Calu3 (cell line): ENCODE measurements around the gene KLF2. TPM values are rescaled to one million over a fixed set of nuclear protein-coding genes. Genes with fewer than 3 reads are reported as not detected.
"Not testable (repeated sequence)": the region's sequence is repeated elsewhere in the genome, so short reads cannot be mapped to it uniquely, and the experiment has no call there.

Source experiments
- BruUV-seq: library from RNA; stranded (reverse); fragments of 400-500 nt; replicated peaks from 2 replicates; lab custom pipeline; 2021; lab: Mats Ljungman, UMichigan
- CTCF ChIA-PET: fragments of 300-600 bp; sonication (Branson Sonifier 250); formaldehyde crosslinking; loops from one replicate; lab custom pipeline; 2022; ENCODE audit warnings: antibody characterized with exemption; lab: Charles Lee
- DNase-seq: peaks from one replicate; pipeline ENCODE4 v3.0.0; 2022
- H3K27ac Mint-ChIP-seq: one replicate; pipeline ENCODE4 v1.8.0; 2022; ENCODE audit warnings: mixed read lengths; ENCODE audit not compliant: unreplicated experiment
- H3K27me3 Mint-ChIP-seq: one replicate; pipeline ENCODE4 v1.8.0; 2022; ENCODE audit warnings: mixed read lengths; ENCODE audit not compliant: unreplicated experiment
- H3K36me3 Mint-ChIP-seq: one replicate; pipeline ENCODE4 v1.8.0; 2022; ENCODE audit warnings: mild to moderate bottlenecking, moderate library complexity, mixed read lengths; ENCODE audit not compliant: insufficient read depth, unreplicated experiment
- H3K4me1 Mint-ChIP-seq: one replicate; pipeline ENCODE4 v1.8.0; 2022; ENCODE audit warnings: mild to moderate bottlenecking, low read depth, mixed read lengths; ENCODE audit not compliant: unreplicated experiment
- H3K4me3 Mint-ChIP-seq: one replicate; pipeline ENCODE4 v1.8.0; 2022; ENCODE audit warnings: mild to moderate bottlenecking, low read depth, moderate library complexity, mixed read lengths; ENCODE audit not compliant: unreplicated experiment
- H3K9me3 Mint-ChIP-seq: one replicate; pipeline ENCODE4 v1.8.0; 2022; ENCODE audit warnings: low read depth, mixed read lengths; ENCODE audit not compliant: unreplicated experiment
- intact Hi-C: fragments of 100-400 bp; cut with micrococcal nuclease; formaldehyde crosslinking; loops from one replicate; pipeline ENCODE4 v1.10.0; 2022; ENCODE audit not compliant: unreplicated experiment
- total RNA-seq: library from RNA; stranded (reverse); gene quantifications from 2 replicates; pipeline ENCODE4 v1.2.3, GENCODE V29; 2022
- TF ChIP-seq, protein P1 (sequence below): fragments of 200-600 bp; IDR thresholded peaks from one replicate; pipeline ENCODE4 v1.8.0; 2022; ENCODE audit warnings: antibody characterized with exemption; ENCODE audit not compliant: unreplicated experiment

Gene KLF2
- total RNA-seq, 1 experiment from 2014 or later, result 2.5 TPM

DNA sequence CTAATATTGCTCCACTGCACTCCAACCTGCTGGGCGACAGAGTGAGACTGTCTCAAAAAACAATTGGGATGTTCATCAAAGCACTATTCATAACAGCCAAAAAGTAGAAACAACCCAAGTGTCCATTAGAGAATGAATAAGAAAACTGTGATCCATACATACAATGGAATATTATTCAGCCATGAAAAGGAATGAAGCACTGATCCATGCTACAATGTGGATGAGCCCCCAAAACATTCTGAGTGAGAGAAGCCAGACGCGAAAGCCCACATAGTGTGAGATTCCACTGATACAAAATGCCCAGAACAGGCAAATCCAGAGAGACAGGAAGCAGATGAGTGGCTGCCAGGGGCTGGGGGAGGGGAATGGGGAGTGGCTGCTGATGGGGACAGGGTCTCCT, 16.0 kb downstream of the KLF2 start:
- TF ChIP-seq, protein P1, sequence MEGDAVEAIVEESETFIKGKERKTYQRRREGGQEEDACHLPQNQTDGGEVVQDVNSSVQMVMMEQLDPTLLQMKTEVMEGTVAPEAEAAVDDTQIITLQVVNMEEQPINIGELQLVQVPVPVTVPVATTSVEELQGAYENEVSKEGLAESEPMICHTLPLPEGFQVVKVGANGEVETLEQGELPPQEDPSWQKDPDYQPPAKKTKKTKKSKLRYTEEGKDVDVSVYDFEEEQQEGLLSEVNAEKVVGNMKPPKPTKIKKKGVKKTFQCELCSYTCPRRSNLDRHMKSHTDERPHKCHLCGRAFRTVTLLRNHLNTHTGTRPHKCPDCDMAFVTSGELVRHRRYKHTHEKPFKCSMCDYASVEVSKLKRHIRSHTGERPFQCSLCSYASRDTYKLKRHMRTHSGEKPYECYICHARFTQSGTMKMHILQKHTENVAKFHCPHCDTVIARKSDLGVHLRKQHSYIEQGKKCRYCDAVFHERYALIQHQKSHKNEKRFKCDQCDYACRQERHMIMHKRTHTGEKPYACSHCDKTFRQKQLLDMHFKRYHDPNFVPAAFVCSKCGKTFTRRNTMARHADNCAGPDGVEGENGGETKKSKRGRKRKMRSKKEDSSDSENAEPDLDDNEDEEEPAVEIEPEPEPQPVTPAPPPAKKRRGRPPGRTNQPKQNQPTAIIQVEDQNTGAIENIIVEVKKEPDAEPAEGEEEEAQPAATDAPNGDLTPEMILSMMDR, result no peak
- H3K4me3 Mint-ChIP-seq, result no peak overlapping the region
- no peak for DNase-seq
- no peaks in the 10 kb centered on the region for H3K36me3 Mint-ChIP-seq
- no peaks in the 10 kb centered on the region for H3K27me3 Mint-ChIP-seq
- intact Hi-C loops, result no loop called here
- H3K4me1 Mint-ChIP-seq, result peaks cover 8% of the 10 kb centered on the region
- H3K9me3 Mint-ChIP-seq, result no peaks in the 10 kb centered on the region
- CTCF ChIA-PET, result no interaction called here
- no TSS peak for BruUV-seq
- H3K27ac Mint-ChIP-seq, result no peak overlapping the region

DNA sequence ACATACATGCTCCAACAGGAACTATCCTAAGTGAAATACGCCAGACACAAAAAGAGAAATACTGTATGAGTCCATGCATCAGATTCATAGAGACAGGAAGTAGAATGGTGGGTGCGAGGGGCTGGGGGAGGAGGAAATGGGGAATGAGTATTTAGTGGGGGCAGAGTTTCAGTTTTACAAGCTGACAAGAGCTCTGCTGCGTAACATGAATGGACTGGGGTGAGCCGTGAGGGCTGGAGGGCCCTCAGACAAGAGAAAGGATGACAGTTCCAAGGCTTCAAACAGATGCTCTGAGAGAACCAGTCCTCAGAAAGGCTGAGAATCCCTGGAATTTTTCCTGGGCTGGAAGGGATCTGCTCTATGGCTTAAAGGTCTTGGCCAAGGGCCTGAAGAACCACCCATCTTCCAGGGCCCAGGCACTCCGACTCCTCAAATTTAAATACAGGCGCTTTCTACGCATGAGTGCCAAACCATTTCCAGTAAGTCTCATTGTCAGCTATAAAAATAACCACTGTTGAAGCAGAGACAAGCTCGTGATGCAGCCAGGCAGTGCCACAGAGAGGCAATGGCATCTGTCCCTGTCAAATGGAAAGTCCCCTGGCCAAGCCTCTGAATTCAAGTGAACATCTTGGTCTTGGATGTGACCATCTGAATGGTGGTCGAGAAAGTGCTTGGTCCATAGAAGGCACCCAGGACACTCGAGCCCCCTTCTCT, 17.5 kb downstream of the KLF2 start:
- intact Hi-C loops, result no loop called here
- H3K36me3 Mint-ChIP-seq, result no peaks in the 10 kb centered on the region
- TF ChIP-seq, protein P1, result no peak
- H3K4me1 Mint-ChIP-seq, result peaks cover 8% of the 10 kb centered on the region
- H3K27ac Mint-ChIP-seq, result no peak overlapping the region
- H3K4me3 Mint-ChIP-seq, result no peak overlapping the region
- no peaks in the 10 kb centered on the region for H3K9me3 Mint-ChIP-seq
- no peak for DNase-seq
- no TSS peak for BruUV-seq
- no peaks in the 10 kb centered on the region for H3K27me3 Mint-ChIP-seq
- CTCF ChIA-PET, result interaction anchor here (0.5 kb wide), 1 partner anchor 1425 kb away, joined by 5 read pairs; no protein-coding TSS in a partner anchor

GRCh38 chr19:16343156-16343555, 18.5 kb downstream of the KLF2 start:
- DNase-seq, result no peak
- intact Hi-C loops, result no loop called here
- BruUV-seq, result no TSS peak
- TF ChIP-seq, protein P1, result no peak
- Mint-ChIP-seq H3K4me3 (no peak overlapping the region), H3K36me3 (no peaks in the 10 kb centered on the region), H3K27ac (no peak overlapping the region), H3K9me3 (no peaks in the 10 kb centered on the region), H3K4me1 (peaks cover 8% of the 10 kb centered on the region), H3K27me3 (no peaks in the 10 kb centered on the region)
- CTCF ChIA-PET, result no interaction called here

GRCh38 chr19:16345457-16345856, 20.8 kb downstream of the KLF2 start:
- TF ChIP-seq, protein P1, result no peak
- H3K27me3 Mint-ChIP-seq, result no peaks in the 10 kb centered on the region
- intact Hi-C loops, result no loop called here
- no peak for DNase-seq
- no peak overlapping the region for H3K27ac Mint-ChIP-seq
- CTCF ChIA-PET, result no interaction called here
- H3K4me1 Mint-ChIP-seq, result no peaks in the 10 kb centered on the region
- no TSS peak for BruUV-seq
- no peaks in the 10 kb centered on the region for H3K36me3 Mint-ChIP-seq
- no peak overlapping the region for H3K4me3 Mint-ChIP-seq
- H3K9me3 Mint-ChIP-seq, result no peaks in the 10 kb centered on the region

DNA sequence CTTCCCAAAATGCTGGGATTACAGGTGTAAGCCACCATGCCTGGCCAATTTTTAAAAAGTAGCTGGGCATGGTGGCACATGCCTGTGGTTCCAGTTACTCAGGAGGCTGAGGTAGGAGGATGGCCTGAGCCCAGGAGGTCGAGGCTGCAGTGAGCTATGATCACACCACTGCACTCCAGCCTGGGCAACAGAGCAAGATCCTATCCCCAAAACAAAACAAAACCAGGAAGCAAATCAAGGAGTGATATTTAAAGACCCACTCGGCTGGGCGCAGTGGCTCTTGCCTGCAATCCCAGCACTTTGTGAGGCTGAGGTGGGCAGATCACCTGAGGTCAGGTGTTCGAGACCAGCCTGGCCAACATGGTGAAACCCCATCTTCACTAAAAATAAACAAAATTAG, 22.5 kb downstream of the KLF2 start:
- intact Hi-C loops, H3K36me3 Mint-ChIP-seq, DNase-seq, H3K9me3 Mint-ChIP-seq, H3K27me3 Mint-ChIP-seq, H3K27ac Mint-ChIP-seq, CTCF ChIA-PET, BruUV-seq, H3K4me1 Mint-ChIP-seq, H3K4me3 Mint-ChIP-seq: not testable (repeated sequence)
